Coronary artery (tissue), 2 donors: ENCODE measurements around the gene PDXP.
A peak's percentile ranks its signal among the peaks of the same experiment; 100 is the strongest.
"Not testable (repeated sequence)": the region's sequence is repeated elsewhere in the genome, so short reads cannot be mapped to it uniquely, and the experiment has no call there.

ENCODE experiments used
- DNase-seq: peaks from one replicate; pipeline ENCODE4 v3.0.0-alpha.2; 2017; ENCODE audit warnings: low spot score
- H3K27ac ChIP-seq, 2 donors: fragments of 200-600 bp; sonication (generic); one replicate each; pipeline ENCODE4 v1.5.1; 2016 to 2019
- H3K4me3 ChIP-seq: fragments of 200-600 bp; sonication (generic); 2 replicates; pipeline ENCODE4 v1.5.1; 2016; ENCODE audit warnings: mild to moderate bottlenecking, moderate library complexity
- CTCF ChIP-seq: fragments of 200-600 bp; sonication (generic); IDR thresholded peaks from one replicate; pipeline ENCODE4 v1.5.1; 2019; ENCODE audit warnings: antibody characterized with exemption

Gene PDXP

GRCh38 chr22:37681556-37682049 lies 23.1 kb downstream of the PDXP start:
- Histone ChIP-seq H3K27ac (peak overlapping the region in 1 of 2 donors; percentile 13), H3K4me3 (no peak overlapping the region)
- DNase-seq: no peak

GRCh38 chr22:37684803-37685615 lies 26.5 kb downstream of the PDXP start:
- no peak for TF ChIP-seq CTCF
- H3K27ac ChIP-seq: no peak overlapping the region

More at GRCh38 chr22:37681556-37682049, 23.1 kb downstream of the PDXP start:
- peak; percentile 93 for TF ChIP-seq CTCF

GRCh38 chr22:37686002-37686982 lies 27.8 kb downstream of the PDXP start, which contains the start of gene NOL12:
NOL12 (plus strand) TSS chr22:37686343; CDS start chr22:37686393, 50 bp downstream.
- DNase-seq: no peak
- peak within 1 kb of the TSS; percentile 39 to 91 for H3K27ac ChIP-seq
- H3K4me3 ChIP-seq: peak within 1 kb of the TSS; percentile 81
- no peak for TF ChIP-seq CTCF

More at GRCh38 chr22:37684803-37685615, 26.5 kb downstream of the PDXP start:
- no peak for DNase-seq
- H3K4me3 ChIP-seq: no peak overlapping the region

- H3K27ac ChIP-seq: no peak overlapping the region
- DNase-seq: no peak
- TF ChIP-seq CTCF: no peak
- no peak overlapping the region for H3K4me3 ChIP-seq
Measured at GRCh38 chr22:37690407-37690806, 31.9 kb downstream of the PDXP start.

GRCh38 chr22:37690901-37691504 lies 32.5 kb downstream of the PDXP start:
- no peak for TF ChIP-seq CTCF
- DNase-seq: no peak
- no peak overlapping the region for H3K27ac ChIP-seq
- H3K4me3 ChIP-seq: no peak overlapping the region

- TF ChIP-seq CTCF: no peak
- no peak overlapping the region for H3K4me3 ChIP-seq
- DNase-seq: no peak
- H3K27ac ChIP-seq: no peak overlapping the region
Measured at GRCh38 chr22:37692627-37693285, 34.2 kb downstream of the PDXP start.

- not testable (repeated sequence) for H3K4me3 ChIP-seq, DNase-seq, H3K27ac ChIP-seq
Measured at GRCh38 chr22:37694131-37694530, 35.6 kb downstream of the PDXP start.

GRCh38 chr22:37696260-37696656 lies 37.7 kb downstream of the PDXP start:
- not testable (repeated sequence) for H3K27ac ChIP-seq, DNase-seq
- peak overlapping the region; percentile 47 for H3K4me3 ChIP-seq
